ENCODE data around the gene MX2. TPM values are rescaled to one million over a fixed set of nuclear protein-coding genes. Genes with fewer than 3 reads are reported as not detected.
"Not testable (repeated sequence)": the region's sequence is repeated elsewhere in the genome, so short reads cannot be mapped to it uniquely, and the experiment has no call there.

Gene MX2
- total RNA-seq, 1 experiment from 2014 or later: 17.6 TPM

DNA sequence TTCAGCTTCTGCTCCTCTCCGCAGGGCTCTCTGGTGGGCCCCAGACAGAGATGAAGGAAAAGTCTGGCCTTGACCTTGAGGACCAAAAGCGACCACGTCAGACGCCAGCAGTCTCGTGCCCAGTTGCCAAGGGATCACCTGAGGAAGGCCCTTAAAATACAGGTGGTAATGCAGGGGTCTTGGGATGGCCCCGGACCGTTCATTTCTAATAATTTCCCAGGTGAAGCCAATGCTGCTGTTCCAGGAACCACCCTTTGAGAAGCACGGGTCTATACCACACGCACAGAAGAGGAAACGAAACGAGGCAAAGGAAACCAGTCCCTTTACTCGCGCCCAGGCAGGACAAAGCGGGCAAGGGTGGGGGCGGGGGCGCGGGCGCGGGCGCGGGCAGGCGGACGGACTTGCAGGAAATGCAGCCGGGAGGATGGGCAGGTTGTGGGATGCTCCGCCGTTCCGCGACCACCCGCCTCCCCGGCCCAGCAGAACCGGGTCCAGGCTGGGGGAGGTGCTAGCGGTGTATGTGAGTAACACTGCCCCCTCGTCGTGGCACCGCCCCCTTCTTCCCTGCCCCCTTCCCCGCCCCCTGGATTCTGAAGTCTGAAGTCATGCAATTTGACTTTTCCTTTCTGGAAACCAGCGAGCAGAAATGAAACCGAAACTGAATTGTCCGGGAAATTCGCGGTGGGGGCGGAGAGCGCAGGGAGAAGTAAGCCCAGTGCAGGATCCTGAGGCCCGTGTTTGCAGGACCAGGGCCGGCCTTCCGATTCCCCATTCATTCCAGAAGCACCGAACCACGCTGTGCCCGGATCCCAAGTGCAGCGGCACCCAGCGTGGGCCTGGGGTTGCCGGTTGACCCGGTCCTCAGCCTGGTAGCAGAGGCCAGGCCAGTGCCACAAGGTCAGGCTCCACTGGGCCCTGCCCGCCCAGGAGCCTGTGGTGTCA, 58.4 kb downstream of the MX2 start:
- BruUV-seq (replicated peaks): no TSS peak
- intact Hi-C loops (cut with micrococcal nuclease; ENCODE audit: unreplicated experiment): no loop called here
- TF ChIP-seq, protein P1, sequence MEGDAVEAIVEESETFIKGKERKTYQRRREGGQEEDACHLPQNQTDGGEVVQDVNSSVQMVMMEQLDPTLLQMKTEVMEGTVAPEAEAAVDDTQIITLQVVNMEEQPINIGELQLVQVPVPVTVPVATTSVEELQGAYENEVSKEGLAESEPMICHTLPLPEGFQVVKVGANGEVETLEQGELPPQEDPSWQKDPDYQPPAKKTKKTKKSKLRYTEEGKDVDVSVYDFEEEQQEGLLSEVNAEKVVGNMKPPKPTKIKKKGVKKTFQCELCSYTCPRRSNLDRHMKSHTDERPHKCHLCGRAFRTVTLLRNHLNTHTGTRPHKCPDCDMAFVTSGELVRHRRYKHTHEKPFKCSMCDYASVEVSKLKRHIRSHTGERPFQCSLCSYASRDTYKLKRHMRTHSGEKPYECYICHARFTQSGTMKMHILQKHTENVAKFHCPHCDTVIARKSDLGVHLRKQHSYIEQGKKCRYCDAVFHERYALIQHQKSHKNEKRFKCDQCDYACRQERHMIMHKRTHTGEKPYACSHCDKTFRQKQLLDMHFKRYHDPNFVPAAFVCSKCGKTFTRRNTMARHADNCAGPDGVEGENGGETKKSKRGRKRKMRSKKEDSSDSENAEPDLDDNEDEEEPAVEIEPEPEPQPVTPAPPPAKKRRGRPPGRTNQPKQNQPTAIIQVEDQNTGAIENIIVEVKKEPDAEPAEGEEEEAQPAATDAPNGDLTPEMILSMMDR (IDR thresholded peaks at IDR 0.05; ENCODE audit: unreplicated experiment): no peak
- CTCF ChIA-PET: interaction anchor here (0.7 kb wide), 1 partner anchor 692 kb away, joined by 4 read pairs; no protein-coding TSS in a partner anchor
- Mint-ChIP-seq H3K27me3 (ENCODE audit: unreplicated experiment) (no peaks in the 10 kb centered on the region), H3K27ac (ENCODE audit: unreplicated experiment) (peak overlapping the region; percentile 34), H3K9me3 (ENCODE audit: low read depth, unreplicated experiment) (no peaks in the 10 kb centered on the region), H3K36me3 (ENCODE audit: insufficient read depth, unreplicated experiment) (peaks cover 10% of the 10 kb centered on the region), H3K4me1 (ENCODE audit: low read depth, unreplicated experiment) (peaks cover 14% of the 10 kb centered on the region), H3K4me3 (ENCODE audit: low read depth, unreplicated experiment) (peak overlapping the region; percentile 73)
- DNase-seq: peak; percentile 74

DNA sequence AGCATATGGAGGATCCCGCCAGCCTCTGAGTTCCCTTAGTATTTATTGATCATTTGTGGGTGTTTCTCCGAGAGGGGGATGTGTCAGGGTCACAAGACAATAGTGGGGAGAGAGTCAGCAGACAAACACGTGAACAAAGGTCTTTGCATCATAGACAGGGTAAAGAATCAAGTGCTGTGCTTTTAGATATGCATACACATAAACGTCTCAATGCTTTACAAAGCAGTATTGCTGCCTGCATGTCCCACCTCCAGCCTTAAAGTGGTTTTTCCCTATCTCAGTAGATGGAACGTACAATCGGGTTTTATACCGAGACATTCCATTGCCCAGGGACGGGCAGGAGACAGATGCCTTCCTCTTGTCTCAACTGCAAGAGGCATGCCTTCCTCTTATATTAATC, 59.2 kb downstream of the MX2 start:
- BruUV-seq (replicated peaks); intact Hi-C loops (cut with micrococcal nuclease; ENCODE audit: unreplicated experiment); CTCF ChIA-PET; H3K9me3 Mint-ChIP-seq (ENCODE audit: low read depth, unreplicated experiment); DNase-seq; H3K27me3 Mint-ChIP-seq (ENCODE audit: unreplicated experiment): not testable (repeated sequence)
- Mint-ChIP-seq H3K36me3 (ENCODE audit: insufficient read depth, unreplicated experiment) (peaks cover 15% of the 10 kb centered on the region), H3K4me1 (ENCODE audit: low read depth, unreplicated experiment) (peaks cover 14% of the 10 kb centered on the region), H3K4me3 (ENCODE audit: low read depth, unreplicated experiment) (peak overlapping the region; percentile 73), H3K27ac (ENCODE audit: unreplicated experiment) (peak overlapping the region; percentile 34)

DNA sequence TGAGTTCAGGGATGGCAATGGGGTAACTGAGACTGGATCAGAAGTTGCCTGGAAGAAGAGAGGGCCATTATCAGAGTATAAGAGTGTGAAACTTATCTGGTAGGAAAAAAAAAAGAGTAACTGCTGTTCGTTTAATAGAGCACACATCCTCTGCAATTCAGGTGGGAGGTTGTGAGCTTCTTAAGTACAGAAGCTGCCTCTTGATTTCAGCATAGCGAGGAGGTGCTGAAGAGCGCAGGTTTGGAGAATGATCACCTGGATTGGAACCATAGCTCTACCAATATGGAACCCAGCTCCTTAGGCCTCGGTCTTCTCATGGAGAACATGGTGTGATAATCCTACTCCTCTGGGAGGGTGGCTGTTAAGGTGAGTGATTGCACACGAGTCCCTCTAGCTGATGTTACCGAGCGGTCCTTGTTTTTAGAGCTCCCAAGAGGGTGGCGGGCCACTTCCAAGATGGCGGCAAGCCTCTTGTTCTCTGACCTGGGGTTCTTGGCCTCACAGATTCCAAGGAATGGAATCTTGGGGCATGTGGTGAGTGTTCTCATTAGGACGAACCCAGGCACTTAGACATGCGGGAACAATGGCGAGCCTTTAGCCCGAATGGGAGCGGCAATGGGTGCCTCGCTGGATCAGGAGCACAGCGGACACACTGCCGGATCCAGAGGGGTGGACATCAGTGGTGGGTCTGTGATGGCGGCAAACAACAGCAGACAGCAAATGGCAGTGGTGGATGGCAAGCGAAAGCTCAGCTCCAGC, 60.9 kb downstream of the MX2 start:
- CTCF ChIA-PET: no interaction called here
- intact Hi-C loops (cut with micrococcal nuclease; ENCODE audit: unreplicated experiment): no loop called here
- no TSS peak for BruUV-seq (replicated peaks)

DNA sequence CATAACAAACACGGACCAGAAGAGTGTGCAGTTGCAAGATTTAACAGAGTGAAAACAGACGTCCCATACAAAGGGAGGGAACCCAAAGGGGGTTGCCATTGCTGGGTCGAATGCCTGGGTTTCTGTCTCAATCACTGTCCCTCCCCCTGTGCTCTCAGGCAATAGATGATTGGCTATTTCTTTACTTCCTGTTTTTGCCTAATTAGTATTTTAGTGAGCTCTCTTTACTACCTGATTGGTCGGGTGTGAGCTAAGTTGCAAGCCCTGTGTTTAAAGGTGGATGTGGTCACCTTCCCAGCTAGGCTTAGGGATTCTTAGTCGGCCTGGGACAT, 61.4 kb downstream of the MX2 start:
- H3K4me3 Mint-ChIP-seq (ENCODE audit: low read depth, unreplicated experiment); intact Hi-C loops (cut with micrococcal nuclease; ENCODE audit: unreplicated experiment); H3K9me3 Mint-ChIP-seq (ENCODE audit: low read depth, unreplicated experiment); CTCF ChIA-PET; H3K27me3 Mint-ChIP-seq (ENCODE audit: unreplicated experiment); DNase-seq; H3K27ac Mint-ChIP-seq (ENCODE audit: unreplicated experiment); BruUV-seq (replicated peaks): not testable (repeated sequence)
- Mint-ChIP-seq H3K36me3 (ENCODE audit: insufficient read depth, unreplicated experiment) (peaks cover 20% of the 10 kb centered on the region), H3K4me1 (ENCODE audit: low read depth, unreplicated experiment) (peaks cover 14% of the 10 kb centered on the region)

More for the DNA sequence above, 60.9 kb downstream of the MX2 start:
- H3K4me1 Mint-ChIP-seq (ENCODE audit: low read depth, unreplicated experiment): peaks cover 14% of the 10 kb centered on the region
- TF ChIP-seq, protein P1 (IDR thresholded peaks at IDR 0.05; ENCODE audit: unreplicated experiment): no peak
- H3K4me3 Mint-ChIP-seq (ENCODE audit: low read depth, unreplicated experiment): no peak overlapping the region
- peaks cover 20% of the 10 kb centered on the region for H3K36me3 Mint-ChIP-seq (ENCODE audit: insufficient read depth, unreplicated experiment)
- no peaks in the 10 kb centered on the region for H3K9me3 Mint-ChIP-seq (ENCODE audit: low read depth, unreplicated experiment)
- no peak overlapping the region for H3K27ac Mint-ChIP-seq (ENCODE audit: unreplicated experiment)
- no peaks in the 10 kb centered on the region for H3K27me3 Mint-ChIP-seq (ENCODE audit: unreplicated experiment)
- DNase-seq: no peak

DNA sequence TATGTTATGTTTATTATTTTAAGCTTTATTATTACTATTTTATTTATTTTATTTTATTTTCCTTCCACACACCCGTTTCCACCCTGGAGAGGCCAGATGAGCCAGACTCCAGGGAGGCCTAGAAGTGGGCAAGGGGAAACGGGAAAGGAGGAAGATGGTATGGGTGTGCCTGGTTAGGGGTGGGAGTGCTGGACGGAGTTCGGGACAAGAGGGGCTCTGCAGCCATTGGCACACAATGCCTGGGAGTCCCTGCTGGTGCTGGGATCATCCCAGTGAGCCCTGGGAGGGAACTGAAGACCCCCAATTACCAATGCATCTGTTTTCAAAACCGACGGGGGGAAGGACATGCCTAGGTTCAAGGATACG, 63.7 kb downstream of the MX2 start:
- CTCF ChIA-PET: interaction anchor here (1.0 kb wide), 1 partner anchor 142 kb away, joined by 6 read pairs; no protein-coding TSS in a partner anchor
- DNase-seq: no peak
- H3K27me3 Mint-ChIP-seq (ENCODE audit: unreplicated experiment): no peaks in the 10 kb centered on the region
- H3K27ac Mint-ChIP-seq (ENCODE audit: unreplicated experiment): peak overlapping the region; percentile 56
- BruUV-seq (replicated peaks): TSS peak; percentile 95
- H3K4me3 Mint-ChIP-seq (ENCODE audit: low read depth, unreplicated experiment): peak overlapping the region; percentile 96
- peaks cover 13% of the 10 kb centered on the region for H3K36me3 Mint-ChIP-seq (ENCODE audit: insufficient read depth, unreplicated experiment)
- intact Hi-C loops (cut with micrococcal nuclease; ENCODE audit: unreplicated experiment): no loop called here
- TF ChIP-seq, protein P1 (IDR thresholded peaks at IDR 0.05; ENCODE audit: unreplicated experiment): no peak
- peaks cover 11% of the 10 kb centered on the region for H3K4me1 Mint-ChIP-seq (ENCODE audit: low read depth, unreplicated experiment)
- no peaks in the 10 kb centered on the region for H3K9me3 Mint-ChIP-seq (ENCODE audit: low read depth, unreplicated experiment)

Data from Calu3 (cell line).